GM20000 (cell line): ENCODE data around the gene AHCYL1.

ENCODE experiments used
- DNase-seq: peaks from one replicate; pipeline ENCODE4 v3.0.0; 2012; ENCODE audit warnings: low spot score
- CTCF ChIP-seq: IDR thresholded peaks from 2 replicates; pipeline ENCODE4 v1.5.1; 2012; ENCODE audit warnings: mild to moderate bottlenecking, control low read depth; ENCODE audit errors: extremely low read depth, missing control alignments

AHCYL1 gene

GRCh38 chr1:110065841-110066240 lies 81.3 kb downstream of the AHCYL1 start:
- DNase-seq: no peak
- TF ChIP-seq CTCF: no peak

- no peak for DNase-seq
- TF ChIP-seq CTCF: no peak
Measured at GRCh38 chr1:110067479-110067892, 82.9 kb downstream of the AHCYL1 start.

GRCh38 chr1:110067893-110068645 lies 83.5 kb downstream of the AHCYL1 start:
- TF ChIP-seq CTCF: no peak
- peak; percentile 51 for DNase-seq

GRCh38 chr1:110068646-110069403 lies 84.3 kb downstream of the AHCYL1 start:
- DNase-seq: peak; percentile 67

GRCh38 chr1:110069404-110070281 lies 85.1 kb downstream of the AHCYL1 start:
- TF ChIP-seq CTCF: no peak
- peak; percentile 58 for DNase-seq

More at GRCh38 chr1:110068646-110069403, 84.3 kb downstream of the AHCYL1 start:
- no peak for TF ChIP-seq CTCF

GRCh38 chr1:110070282-110070669 lies 85.7 kb downstream of the AHCYL1 start:
- TF ChIP-seq CTCF: no peak
- no peak for DNase-seq
